ENCODE data around the gene TMEFF1. TPM values are rescaled to one million over a fixed set of nuclear protein-coding genes. Genes with fewer than 3 reads are reported as not detected.
A peak's percentile ranks its signal among the peaks of the same experiment; 100 is the strongest.

The TMEFF1 gene
- total RNA-seq, 4 donors from 2014 or later: 0.50 to 1.7 (median 0.73) TPM

- Histone ChIP-seq H3K4me1 (peaks cover 0 to 4% (median 2%) of the 10 kb centered on the region in 4 donors), H3K27ac (replicated peaks in 1 of 4) (no peak overlapping the region), H3K9me3 (no peaks in the 10 kb centered on the region), H3K27me3 (no peaks in the 10 kb centered on the region), H3K36me3 (no peaks in the 10 kb centered on the region), H3K4me3 (no peak overlapping the region)
- WGBS: 87% methylated on average over 5 of the region's 5 CpGs
- TF ChIP-seq CTCF (IDR thresholded peaks at IDR 0.05): no peak
- no peak for TF ChIP-seq POLR2A (IDR thresholded peaks at IDR 0.05; ENCODE audit: low read depth)
- TF ChIP-seq POLR2AphosphoS5 (IDR thresholded peaks at IDR 0.05): no peak
- DNase-seq (ENCODE audit: extremely low spot score): no peak
- intact Hi-C loops (cut with DNase I): loop anchor here (10.0 kb wide), 2 partner anchors 267 to 777 kb away; no protein-coding TSS in a partner anchor
Observed at GRCh38 chr9:100591639-100592412, 118.9 kb downstream of the TMEFF1 start.

- no peak for DNase-seq (ENCODE audit: extremely low spot score)
- 18% methylated on average over 3 of the region's 3 CpGs for WGBS
- intact Hi-C loops (cut with DNase I): loop anchor here (5.0 to 10.0 kb wide), 4 partner anchors 168 to 781 kb away; partner anchors contain the start of genes MSANTD3 and TEX10
Observed at GRCh38 chr9:100595391-100596199, 122.6 kb downstream of the TMEFF1 start.

GRCh38 chr9:100597236-100597635 is 124.3 kb downstream of the TMEFF1 start:
- no peak for TF ChIP-seq POLR2A (IDR thresholded peaks at IDR 0.05; ENCODE audit: low read depth)
- no peak for TF ChIP-seq EP300 (IDR thresholded peaks at IDR 0.05)
- TF ChIP-seq POLR2AphosphoS5 (IDR thresholded peaks at IDR 0.05): no peak
- no peak for TF ChIP-seq CTCF (IDR thresholded peaks at IDR 0.05)
- H3K27me3 ChIP-seq: no peaks in the 10 kb centered on the region
- H3K9me3 ChIP-seq: no peaks in the 10 kb centered on the region
- no peaks in the 10 kb centered on the region for H3K36me3 ChIP-seq
- H3K4me1 ChIP-seq: peaks cover 7 to 19% (median 14%) of the 10 kb centered on the region in 4 donors
- intact Hi-C loops (cut with DNase I): loop anchor here (5.0 to 10.0 kb wide), 4 partner anchors 170 to 782 kb away; partner anchors contain the start of genes MSANTD3 and TEX10
- H3K4me3 ChIP-seq: no peak overlapping the region
- H3K27ac ChIP-seq (replicated peaks in 1 of 4): no peak overlapping the region
- WGBS: 51% methylated on average over 6 of the region's 6 CpGs
- DNase-seq (ENCODE audit: extremely low spot score): no peak

More at GRCh38 chr9:100595391-100596199, 122.6 kb downstream of the TMEFF1 start:
- H3K4me1 ChIP-seq: peaks cover 7 to 19% (median 14%) of the 10 kb centered on the region in 4 donors
- H3K9me3 ChIP-seq: no peaks in the 10 kb centered on the region
- H3K36me3 ChIP-seq: no peaks in the 10 kb centered on the region
- no peak overlapping the region for H3K27ac ChIP-seq (replicated peaks in 1 of 4)
- H3K27me3 ChIP-seq: no peaks in the 10 kb centered on the region
- TF ChIP-seq CTCF (IDR thresholded peaks at IDR 0.05) (peak; percentile 74 to 86 (median 75)), POLR2A (IDR thresholded peaks at IDR 0.05; ENCODE audit: low read depth) (no peak)
- no peak overlapping the region for H3K4me3 ChIP-seq

GRCh38 chr9:100598641-100599145 is 125.7 kb downstream of the TMEFF1 start:
- H3K27me3 ChIP-seq: no peaks in the 10 kb centered on the region
- H3K27ac ChIP-seq (replicated peaks in 1 of 4): no peak overlapping the region
- DNase-seq (ENCODE audit: extremely low spot score): no peak
- no peaks in the 10 kb centered on the region for H3K9me3 ChIP-seq
- peaks cover 7 to 19% (median 14%) of the 10 kb centered on the region in 4 donors for H3K4me1 ChIP-seq
- intact Hi-C loops (cut with DNase I): loop anchor here (5.0 to 10.0 kb wide), 4 partner anchors 171 to 784 kb away; partner anchors contain the start of genes MSANTD3 and TEX10
- TF ChIP-seq POLR2A (IDR thresholded peaks at IDR 0.05; ENCODE audit: low read depth): no peak
- TF ChIP-seq CTCF (IDR thresholded peaks at IDR 0.05): no peak
- TF ChIP-seq POLR2AphosphoS5 (IDR thresholded peaks at IDR 0.05): peak in 1 of 2 donors; percentile 61
- TF ChIP-seq EP300 (IDR thresholded peaks at IDR 0.05): no peak
- under 1% methylated on average over 33 of the region's 41 CpGs for WGBS
- peak overlapping the region; percentile 48 to 64 (median 50) for H3K4me3 ChIP-seq
- no peaks in the 10 kb centered on the region for H3K36me3 ChIP-seq
